Keratinocyte (primary cell): ENCODE measurements around the gene PCDHGA4. TPM values are rescaled to one million over a fixed set of nuclear protein-coding genes. Genes with fewer than 3 reads are reported as not detected.

ENCODE experiments used
- DNase-seq: peaks from one replicate; pipeline ENCODE4 v3.0.0-alpha.2; 2011; ENCODE audit warnings: low read depth, missing footprints, low spot score
- FAIRE-seq: peaks from 2 replicates; lab custom pipeline; 2011; peaks lifted over from hg19 to GRCh38; lab: Jason Lieb, UNC
- H2AFZ ChIP-seq: 2 replicates; pipeline ENCODE4 v1.6.0; 2012; ENCODE audit warnings: low read length, control low read depth, inconsistent platforms; ENCODE audit not compliant: control insufficient read depth
- H3K27ac ChIP-seq: 2 replicates; pipeline ENCODE4 v1.5.1; 2011; ENCODE audit warnings: low read length; ENCODE audit not compliant: control insufficient read depth, insufficient read depth
- H3K27me3 ChIP-seq: 3 replicates; pipeline ENCODE4 v1.6.0; 2011; ENCODE audit warnings: low read length; ENCODE audit not compliant: control insufficient read depth, insufficient read depth; ENCODE audit errors: extremely low read depth
- H3K36me3 ChIP-seq, 2 experiments: 2 replicates in 1 of 2; 3 replicates in 1 of 2; pipeline ENCODE4 v1.5.1; 2011; ENCODE audit warnings: low read length in 2 of 2, mild to moderate bottlenecking in 1 of 2; ENCODE audit not compliant: control insufficient read depth in 2 of 2, insufficient read depth in 2 of 2; ENCODE audit errors: extremely low read depth in 1 of 2
- H3K4me1 ChIP-seq: 3 replicates; pipeline ENCODE4 v1.5.1; 2011; ENCODE audit warnings: low read length; ENCODE audit not compliant: control insufficient read depth, insufficient read depth; ENCODE audit errors: extremely low read depth
- H3K4me2 ChIP-seq: 3 replicates; pipeline ENCODE4 v1.6.0; 2011; ENCODE audit warnings: low read depth, low read length; ENCODE audit not compliant: control insufficient read depth, insufficient read depth; ENCODE audit errors: extremely low read depth
- H3K4me3 ChIP-seq, 3 experiments: fragments of 200-600 bp in 1 of 3; sonication (generic) in 1 of 3; 2 replicates in 2 of 3; 3 replicates in 1 of 3; pipeline ENCODE4 v1.5.1; 2011 to 2016; ENCODE audit warnings: low read length in 3 of 3, mild to moderate bottlenecking in 3 of 3, control low read depth in 2 of 3, inconsistent platforms in 1 of 3, low read depth in 1 of 3, mixed read lengths in 1 of 3, mixed run types in 1 of 3, moderate library complexity in 1 of 3; ENCODE audit not compliant: control insufficient read depth in 2 of 3, insufficient read depth in 2 of 3; ENCODE audit errors: extremely low read depth in 1 of 3
- H3K79me2 ChIP-seq: 2 replicates; pipeline ENCODE4 v1.6.0; 2012; ENCODE audit warnings: low read length; ENCODE audit not compliant: control insufficient read depth, insufficient read depth
- H3K9ac ChIP-seq: 3 replicates; pipeline ENCODE4 v1.6.0; 2011; ENCODE audit warnings: low read length; ENCODE audit not compliant: control insufficient read depth, insufficient read depth; ENCODE audit errors: extremely low read depth
- H3K9me1 ChIP-seq: 3 replicates; pipeline ENCODE4 v1.6.0; 2011; ENCODE audit warnings: low read length; ENCODE audit not compliant: control insufficient read depth, insufficient read depth; ENCODE audit errors: extremely low read depth
- H3K9me3 ChIP-seq: 2 replicates; pipeline ENCODE4 v1.5.1; 2012; ENCODE audit warnings: low read depth, low read length; ENCODE audit not compliant: control insufficient read depth
- H4K20me1 ChIP-seq: 3 replicates; pipeline ENCODE4 v1.6.0; 2011; ENCODE audit warnings: low read length; ENCODE audit not compliant: control insufficient read depth, insufficient read depth; ENCODE audit errors: extremely low read depth
- EZH2 ChIP-seq: IDR thresholded peaks from one replicate; pipeline ENCODE4 v1.6.1; 2012; ENCODE audit warnings: inconsistent platforms, mild to moderate bottlenecking, low read length, moderate library complexity
- dilution Hi-C: fragments of 300-500 bp; cut with MboI; formaldehyde crosslinking; loops from one replicate; pipeline ENCODE4 v1.7.0; 2020; ENCODE audit warnings: low sequenced_read_pairs; ENCODE audit not compliant: extremely low pct_ligation_motif_present
- polyA plus RNA-seq, 5 experiments: library from polyadenylated mRNA; depleted of rRNA in 3 of 5; stranded (reverse) in 3 of 5; stranded (forward) in 1 of 5; unstranded in 1 of 5; fragments of >200 nt; gene quantifications; 1 replicate in 1 of 5; 2 replicates in 3 of 5; 3 replicates in 1 of 5; pipeline versions ENCODE4 v1.2.1 to v1.2.3, GENCODE V29; 2011 to 2012; ENCODE audit warnings: missing spikeins in 2 of 5, low read depth in 1 of 5, low replicate concordance in 1 of 5
- TF ChIP-seq, protein P1 (sequence below), 3 experiments: IDR thresholded peaks in 1 of 3; conservative IDR thresholded peaks in 1 of 3; optimal IDR thresholded peaks in 1 of 3; 2 replicates in 2 of 3; 3 replicates in 1 of 3; pipeline versions ENCODE3 to v1.5.1; 2011; ENCODE audit warnings: low read length in 3 of 3, mild to moderate bottlenecking in 3 of 3, moderate library complexity in 2 of 3, control low read depth in 1 of 3, inconsistent platforms in 1 of 3; ENCODE audit not compliant: insufficient read depth in 2 of 3; ENCODE audit errors: extremely low read depth in 1 of 3

Gene PCDHGA4
- polyA plus RNA-seq, 1 donor (not counting 4 experiments of a cell fraction or from before 2014, with no cell fraction given), result 0.05 TPM

DNA sequence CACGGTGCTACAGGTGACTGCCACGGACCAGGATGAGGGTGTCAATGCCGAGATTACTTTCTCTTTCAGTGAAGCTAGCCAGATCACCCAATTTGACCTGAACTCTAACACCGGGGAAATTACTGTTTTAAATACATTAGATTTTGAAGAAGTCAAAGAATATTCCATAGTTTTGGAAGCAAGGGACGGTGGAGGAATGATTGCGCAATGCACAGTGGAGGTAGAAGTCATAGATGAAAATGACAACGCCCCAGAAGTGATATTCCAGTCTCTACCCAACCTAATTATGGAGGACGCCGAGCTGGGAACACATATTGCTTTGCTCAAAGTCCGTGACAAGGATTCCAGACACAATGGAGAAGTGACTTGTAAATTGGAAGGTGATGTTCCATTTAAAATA is 33.8 kb downstream of the PCDHGA4 start:
- TF ChIP-seq EZH2, result no peak
- TF ChIP-seq, protein P1, sequence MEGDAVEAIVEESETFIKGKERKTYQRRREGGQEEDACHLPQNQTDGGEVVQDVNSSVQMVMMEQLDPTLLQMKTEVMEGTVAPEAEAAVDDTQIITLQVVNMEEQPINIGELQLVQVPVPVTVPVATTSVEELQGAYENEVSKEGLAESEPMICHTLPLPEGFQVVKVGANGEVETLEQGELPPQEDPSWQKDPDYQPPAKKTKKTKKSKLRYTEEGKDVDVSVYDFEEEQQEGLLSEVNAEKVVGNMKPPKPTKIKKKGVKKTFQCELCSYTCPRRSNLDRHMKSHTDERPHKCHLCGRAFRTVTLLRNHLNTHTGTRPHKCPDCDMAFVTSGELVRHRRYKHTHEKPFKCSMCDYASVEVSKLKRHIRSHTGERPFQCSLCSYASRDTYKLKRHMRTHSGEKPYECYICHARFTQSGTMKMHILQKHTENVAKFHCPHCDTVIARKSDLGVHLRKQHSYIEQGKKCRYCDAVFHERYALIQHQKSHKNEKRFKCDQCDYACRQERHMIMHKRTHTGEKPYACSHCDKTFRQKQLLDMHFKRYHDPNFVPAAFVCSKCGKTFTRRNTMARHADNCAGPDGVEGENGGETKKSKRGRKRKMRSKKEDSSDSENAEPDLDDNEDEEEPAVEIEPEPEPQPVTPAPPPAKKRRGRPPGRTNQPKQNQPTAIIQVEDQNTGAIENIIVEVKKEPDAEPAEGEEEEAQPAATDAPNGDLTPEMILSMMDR (optimal IDR thresholded peaks at IDR 0.05 in 1 of 3, IDR thresholded peaks at IDR 0.05 in 1 of 3, conservative IDR thresholded peaks at IDR 0.05 in 1 of 3; ENCODE audit: extremely low read depth in 1 of 3, insufficient read depth in 2 of 3, low read length in 3 of 3), result no peak
- H3K4me2 ChIP-seq, result no peak overlapping the region
- peaks cover 24% of the 10 kb centered on the region for H3K9me3 ChIP-seq
- dilution Hi-C loops, result no loop called here
- H3K27me3 ChIP-seq, result peaks cover 11% of the 10 kb centered on the region
- DNase-seq (no peak), FAIRE-seq (no peak)
- H3K4me1 ChIP-seq, result no peaks in the 10 kb centered on the region
- H3K36me3 ChIP-seq, result no peaks in the 10 kb centered on the region
- no peak overlapping the region for H3K4me3 ChIP-seq
- H3K79me2 ChIP-seq, result no peaks in the 10 kb centered on the region
- no peaks in the 10 kb centered on the region for H4K20me1 ChIP-seq
- H2AFZ ChIP-seq, result no peak overlapping the region
- H3K9me1 ChIP-seq, result no peaks in the 10 kb centered on the region
- no peak overlapping the region for H3K9ac ChIP-seq
- no peak overlapping the region for H3K27ac ChIP-seq

DNA sequence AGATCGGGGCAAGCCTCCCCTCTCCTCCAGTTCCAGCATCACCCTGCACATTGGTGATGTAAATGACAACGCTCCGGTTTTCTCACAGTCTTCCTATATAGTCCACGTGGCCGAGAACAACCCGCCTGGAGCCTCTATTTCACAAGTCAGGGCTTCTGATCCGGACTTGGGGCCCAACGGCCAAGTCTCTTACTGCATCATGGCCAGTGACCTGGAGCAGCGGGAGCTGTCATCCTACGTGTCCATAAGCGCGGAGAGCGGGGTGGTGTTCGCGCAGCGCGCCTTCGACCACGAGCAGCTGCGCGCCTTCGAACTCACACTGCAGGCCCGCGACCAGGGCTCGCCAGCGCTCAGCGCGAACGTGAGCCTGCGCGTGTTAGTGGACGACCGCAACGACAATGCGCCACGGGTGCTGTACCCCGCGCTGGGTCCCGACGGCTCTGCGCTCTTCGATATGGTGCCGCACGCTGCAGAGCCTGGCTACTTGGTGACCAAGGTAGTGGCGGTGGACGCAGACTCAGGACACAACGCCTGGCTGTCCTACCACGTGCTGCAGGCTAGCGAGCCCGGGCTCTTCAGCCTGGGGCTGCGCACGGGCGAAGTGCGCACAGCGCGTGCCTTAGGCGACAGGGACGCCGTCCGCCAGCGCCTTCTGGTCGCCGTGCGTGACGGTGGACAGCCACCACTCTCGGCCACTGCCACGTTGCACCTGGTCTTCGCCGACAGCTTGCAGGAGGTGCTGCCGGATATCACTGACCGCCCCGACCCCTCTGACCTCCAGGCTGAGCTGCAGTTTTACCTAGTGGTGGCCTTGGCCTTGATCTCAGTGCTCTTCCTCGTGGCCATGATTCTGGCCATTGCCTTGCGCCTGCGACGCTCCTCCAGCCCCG is 34.6 kb downstream of the PCDHGA4 start:
- no peak overlapping the region for H3K27ac ChIP-seq
- no peak overlapping the region for H3K9ac ChIP-seq
- no peaks in the 10 kb centered on the region for H3K36me3 ChIP-seq
- H3K79me2 ChIP-seq, result no peaks in the 10 kb centered on the region
- no peak for DNase-seq
- peaks cover 27% of the 10 kb centered on the region for H3K9me3 ChIP-seq
- no peaks in the 10 kb centered on the region for H3K9me1 ChIP-seq
- H3K4me2 ChIP-seq, result no peak overlapping the region
- no peaks in the 10 kb centered on the region for H4K20me1 ChIP-seq
- no peak for FAIRE-seq
- TF ChIP-seq EZH2, result no peak
- TF ChIP-seq, protein P1 (optimal IDR thresholded peaks at IDR 0.05 in 1 of 3, IDR thresholded peaks at IDR 0.05 in 1 of 3, conservative IDR thresholded peaks at IDR 0.05 in 1 of 3; ENCODE audit: extremely low read depth in 1 of 3, insufficient read depth in 2 of 3, low read length in 3 of 3), result no peak
- H3K4me3 ChIP-seq, result no peak overlapping the region
- H2AFZ ChIP-seq, result no peak overlapping the region
- dilution Hi-C loops, result no loop called here
- H3K27me3 ChIP-seq, result peaks cover 11% of the 10 kb centered on the region
- H3K4me1 ChIP-seq, result no peaks in the 10 kb centered on the region
